Activated CD4-positive, alpha-beta T cell treated with anti-CD3 and anti-CD28 coated beads, Interleukin-2, Interleukin-4, amounts not matched to agents 100 ng/mL and 50 ng/mL, durations not matched to agents 16 hours and 8 hours (primary cell): ENCODE data around the gene RTTN.

ENCODE experiments used
- DNase-seq: peaks from one replicate; pipeline ENCODE4 v3.0.0-alpha.2; 2020; ENCODE audit warnings: low spot score

The RTTN gene

GRCh38 chr18:70024829-70025228 lies 180.7 kb downstream of the RTTN start:
- DNase-seq = no peak

GRCh38 chr18:70024093-70024492 lies 181.4 kb downstream of the RTTN start:
- DNase-seq = no peak

- no peak for DNase-seq
Observed at GRCh38 chr18:70022636-70023035, 182.9 kb downstream of the RTTN start.

- DNase-seq = no peak
Observed at GRCh38 chr18:70021498-70021897, 184.0 kb downstream of the RTTN start.

GRCh38 chr18:70021043-70021442 lies 184.4 kb downstream of the RTTN start:
- no peak for DNase-seq

GRCh38 chr18:70019991-70020390 lies 185.5 kb downstream of the RTTN start:
- no peak for DNase-seq

GRCh38 chr18:70019136-70019535 lies 186.4 kb downstream of the RTTN start:
- no peak for DNase-seq

- no peak for DNase-seq
Observed at GRCh38 chr18:70015127-70015526, 190.4 kb downstream of the RTTN start.

- DNase-seq = no peak
Observed at GRCh38 chr18:70005580-70005979, 199.9 kb downstream of the RTTN start.

- DNase-seq = no peak
Observed at GRCh38 chr18:70004696-70005095, 200.8 kb downstream of the RTTN start.

GRCh38 chr18:69999656-70000055 lies 205.8 kb downstream of the RTTN start:
- no peak for DNase-seq

GRCh38 chr18:69998523-69998987 lies 206.9 kb downstream of the RTTN start:
- no peak for DNase-seq

GRCh38 chr18:69996951-69997798 lies 208.3 kb downstream of the RTTN start:
- DNase-seq = no peak

- no peak for DNase-seq
Observed at GRCh38 chr18:69996417-69996816, 209.1 kb downstream of the RTTN start.

GRCh38 chr18:69995774-69996173 lies 209.7 kb downstream of the RTTN start:
- DNase-seq = no peak

- no peak for DNase-seq
Observed at GRCh38 chr18:69992776-69993175, 212.7 kb downstream of the RTTN start.

- DNase-seq = no peak
Observed at GRCh38 chr18:69987870-69988269, 217.6 kb downstream of the RTTN start.

GRCh38 chr18:69985239-69985638 lies 220.2 kb downstream of the RTTN start:
- no peak for DNase-seq

- no peak for DNase-seq
Observed at GRCh38 chr18:69982417-69982816, 223.1 kb downstream of the RTTN start.

GRCh38 chr18:69981948-69982347 lies 223.5 kb downstream of the RTTN start:
- no peak for DNase-seq

GRCh38 chr18:69980982-69981804 lies 224.3 kb downstream of the RTTN start:
- no peak for DNase-seq

- no peak for DNase-seq
Observed at GRCh38 chr18:69980509-69980908, 225.0 kb downstream of the RTTN start.
